ENCODE measurements around the gene SGO2.

GRCh38 chr2:200502196-200502595 is 23.8 kb upstream of the SGO2 start:
- TF ChIP-seq CTCF (IDR thresholded peaks at IDR 0.05 in 2 of 3, conservative IDR thresholded peaks at IDR 0.05 in 1 of 3; ENCODE audit: insufficient read depth in 2 of 3, low read depth in 1 of 3, low read length in 3 of 3) (no peak), CREB5 (CRISPR knock-in tag; IDR thresholded peaks at IDR 0.05) (no peak), FOS (IDR thresholded peaks at IDR 0.05; ENCODE audit: extremely low read depth, insufficient read length) (no peak), ZNF668 (CRISPR knock-in tag; IDR thresholded peaks at IDR 0.05) (no peak)

Measured in K562 (cell line).